H9 (cell line): ENCODE results near the gene RAP1GDS1. TPM values are rescaled to one million over a fixed set of nuclear protein-coding genes. Genes with fewer than 3 reads are reported as not detected.

Experiments
- DNase-seq: peaks from one replicate; pipeline ENCODE4 v3.0.0-alpha.2; 2017
- H2AFZ ChIP-seq: one replicate; pipeline ENCODE4 v1.6.1; 2013; ENCODE audit warnings: mild to moderate bottlenecking, low read length, control low read depth, moderate library complexity
- H2AK5ac ChIP-seq: 2 replicates; pipeline ENCODE4 v1.6.1; 2013; ENCODE audit warnings: low read length, control low read depth, mixed read lengths; ENCODE audit not compliant: insufficient read length
- H2BK120ac ChIP-seq: one replicate; pipeline ENCODE4 v1.6.1; 2013; ENCODE audit warnings: low read depth, mild to moderate bottlenecking, low read length, control low read depth, inconsistent platforms; ENCODE audit not compliant: poor library complexity, severe bottlenecking
- H2BK12ac ChIP-seq: 2 replicates; pipeline ENCODE4 v1.6.1; 2013; ENCODE audit warnings: low read length, control low read depth, mixed read lengths, low read depth; ENCODE audit not compliant: insufficient read length
- H2BK15ac ChIP-seq: 2 replicates; pipeline ENCODE4 v1.6.1; 2013; ENCODE audit warnings: low read depth, low read length, control low read depth
- H2BK20ac ChIP-seq: one replicate; pipeline ENCODE4 v1.6.1; 2013; ENCODE audit warnings: low read depth, mild to moderate bottlenecking, low read length, control low read depth, inconsistent platforms; ENCODE audit not compliant: poor library complexity, severe bottlenecking
- H2BK5ac ChIP-seq: 2 replicates; pipeline ENCODE4 v1.6.1; 2013; ENCODE audit warnings: low read length, control low read depth, mixed read lengths; ENCODE audit not compliant: insufficient read length
- H3K14ac ChIP-seq: 2 replicates; pipeline ENCODE4 v1.6.1; 2013; ENCODE audit warnings: low read length, control low read depth; ENCODE audit not compliant: insufficient read depth
- H3K18ac ChIP-seq: 2 replicates; pipeline ENCODE4 v1.6.1; 2013; ENCODE audit warnings: low read depth, mild to moderate bottlenecking, mixed read lengths, low read length, control low read depth; ENCODE audit not compliant: insufficient read length
- H3K23ac ChIP-seq: 2 replicates; pipeline ENCODE4 v1.6.1; 2013; ENCODE audit warnings: low read length, control low read depth, mixed read lengths, low read depth; ENCODE audit not compliant: insufficient read length
- H3K23me2 ChIP-seq: 2 replicates; pipeline ENCODE4 v1.6.1; 2013; ENCODE audit warnings: low read depth, mild to moderate bottlenecking, mixed read lengths, low read length, control low read depth; ENCODE audit not compliant: insufficient read length, poor library complexity, severe bottlenecking
- H3K27ac ChIP-seq: 2 replicates; pipeline ENCODE4 v1.5.1; 2013; ENCODE audit warnings: low read length, control low read depth, mixed read lengths, low read depth; ENCODE audit not compliant: insufficient read length
- H3K27me3 ChIP-seq: 2 replicates; pipeline ENCODE4 v1.6.1; 2013; ENCODE audit warnings: low read length, control low read depth, inconsistent platforms; ENCODE audit not compliant: insufficient read depth
- H3K4ac ChIP-seq: 2 replicates; pipeline ENCODE4 v1.6.1; 2013; ENCODE audit warnings: low read depth, mild to moderate bottlenecking, control low read depth, inconsistent platforms, low read length, moderate library complexity
- H3K4me1 ChIP-seq: 2 replicates; pipeline ENCODE4 v1.6.1; 2013; ENCODE audit warnings: low read length, control low read depth, inconsistent platforms; ENCODE audit not compliant: insufficient read depth
- H3K4me2 ChIP-seq: 2 replicates; pipeline ENCODE4 v1.6.1; 2013; ENCODE audit warnings: low read length, control low read depth, mixed read lengths; ENCODE audit not compliant: insufficient read length, insufficient read depth
- H3K56ac ChIP-seq: 2 replicates; pipeline ENCODE4 v1.6.1; 2013; ENCODE audit warnings: low read depth, mild to moderate bottlenecking, mixed read lengths, low read length, control low read depth; ENCODE audit not compliant: insufficient read length
- H3K79me1 ChIP-seq: 2 replicates; pipeline ENCODE4 v1.6.1; 2013; ENCODE audit warnings: low read depth, mild to moderate bottlenecking, moderate library complexity, low read length, control low read depth, inconsistent platforms; ENCODE audit not compliant: insufficient read depth, poor library complexity, severe bottlenecking
- H3K79me2 ChIP-seq: 2 replicates; pipeline ENCODE4 v1.6.1; 2013; ENCODE audit warnings: low read length, control low read depth, inconsistent platforms; ENCODE audit not compliant: insufficient read depth
- H3K9ac ChIP-seq: 2 replicates; pipeline ENCODE4 v1.6.1; 2013; ENCODE audit warnings: low read length, control low read depth, mixed read lengths; ENCODE audit not compliant: insufficient read length; ENCODE audit errors: extremely low read depth
- H3K9me3 ChIP-seq: one replicate; pipeline ENCODE4 v1.6.1; 2013; ENCODE audit warnings: low read depth, low read length, inconsistent platforms; ENCODE audit not compliant: control insufficient read depth
- H3T11ph ChIP-seq: one replicate; pipeline ENCODE4 v1.6.1; 2013; ENCODE audit warnings: mild to moderate bottlenecking, low read length, control low read depth, inconsistent platforms
- H4K20me1 ChIP-seq: one replicate; pipeline ENCODE4 v1.6.1; 2013; ENCODE audit not compliant: control insufficient read depth, insufficient read length, insufficient read depth
- H4K5ac ChIP-seq: 2 replicates; pipeline ENCODE4 v1.6.1; 2013; ENCODE audit warnings: low read depth, mild to moderate bottlenecking, mixed read lengths, low read length, control low read depth; ENCODE audit not compliant: insufficient read length
- H4K8ac ChIP-seq: replicated peaks from 2 replicates; pipeline ENCODE4 v1.6.1; 2013; ENCODE audit warnings: low read length, control low read depth, mixed read lengths, low read depth; ENCODE audit not compliant: insufficient read length
- H4K91ac ChIP-seq: 2 replicates; pipeline ENCODE4 v1.6.1; 2013; ENCODE audit warnings: low read depth, mild to moderate bottlenecking, moderate library complexity, mixed read lengths, low read length, control low read depth; ENCODE audit not compliant: insufficient read length
- H3K27ac Mint-ChIP-seq, 3 experiments: 2 replicates in 2 of 3; 3 replicates in 1 of 3; pipeline ENCODE4 v1.8.0; 2020 to 2021; ENCODE audit warnings: mixed read lengths in 3 of 3, mild to moderate bottlenecking in 1 of 3, moderate library complexity in 1 of 3
- H3K27me3 Mint-ChIP-seq: 2 replicates; pipeline ENCODE4 v1.8.0; 2021; ENCODE audit warnings: low read depth, mild to moderate bottlenecking, moderate library complexity, mixed read lengths
- H3K36me3 Mint-ChIP-seq, 3 experiments: 2 replicates in 2 of 3; 3 replicates in 1 of 3; pipeline ENCODE4 v1.8.0; 2020 to 2021; ENCODE audit warnings: low read depth in 3 of 3, mixed read lengths in 3 of 3; ENCODE audit not compliant: insufficient read depth in 1 of 3
- H3K4me1 Mint-ChIP-seq, 2 experiments: 2 replicates each; pipeline ENCODE4 v1.8.0; 2020; ENCODE audit warnings: mixed read lengths in 2 of 2
- H3K4me3 Mint-ChIP-seq, 2 experiments: 2 replicates in 1 of 2; 3 replicates in 1 of 2; pipeline ENCODE4 v1.8.0; 2020 to 2021; ENCODE audit warnings: mild to moderate bottlenecking in 2 of 2, mixed read lengths in 2 of 2, moderate library complexity in 1 of 2
- H3K9me3 Mint-ChIP-seq, 2 experiments: 2 replicates in 1 of 2; 3 replicates in 1 of 2; pipeline ENCODE4 v1.8.0; 2020; ENCODE audit warnings: mild to moderate bottlenecking in 2 of 2, mixed read lengths in 2 of 2, moderate library complexity in 1 of 2
- WGBS: extraction: QIAGEN DNeasy Blood & Tissue Kit; methylation state at CpG from one replicate; pipeline ENCODE4 v1.1.7; 2013; ENCODE audit warnings: missing lambda C conversion rate, low lambda C conversion rate, mixed read lengths; ENCODE audit not compliant: insufficient read length; ENCODE audit errors: extremely low coverage; 5-methylcytosine and 5-hydroxymethylcytosine counted together
- total RNA-seq: library from RNA; stranded (reverse); gene quantifications from 2 replicates; pipeline ENCODE4 v1.2.1, GENCODE V29; 2021
- TF ChIP-seq, protein P1 (sequence below): fragments of 200-600 bp; sonication (generic); conservative IDR thresholded peaks from 3 replicates; pipeline ENCODE4 v1.8.0; 2021; ENCODE audit warnings: antibody characterized with exemption, mild to moderate bottlenecking

The RAP1GDS1 gene
- total RNA-seq, 1 experiment from 2014 or later: 25.2 TPM

DNA sequence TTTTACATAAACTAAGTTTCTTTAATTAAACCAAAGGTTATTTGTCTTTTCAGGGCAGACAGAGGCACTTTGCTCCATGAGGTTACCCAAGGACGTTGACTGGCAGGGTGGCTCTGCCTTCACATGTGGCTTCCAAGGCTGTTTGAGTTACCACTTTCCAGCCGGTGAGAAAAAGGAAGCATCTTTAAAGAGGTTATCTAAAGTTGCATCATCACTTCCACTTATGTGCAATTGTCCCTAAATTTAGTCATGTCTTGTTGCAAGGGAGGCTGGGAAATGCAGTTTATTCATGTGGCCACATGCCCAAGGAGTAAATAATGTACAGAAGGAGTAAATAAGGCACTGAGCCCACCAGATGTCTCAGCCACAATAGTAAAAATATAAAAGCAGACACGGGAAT, 29.0 kb upstream of the RAP1GDS1 start:
- H3K36me3 Mint-ChIP-seq: no peaks in the 10 kb centered on the region
- Histone ChIP-seq H3K27ac (no peak overlapping the region), H3K9ac (no peak overlapping the region), H3K27me3 (no peaks in the 10 kb centered on the region), H3K4ac (no peak overlapping the region), H3K79me1 (no peaks in the 10 kb centered on the region), H2BK5ac (no peak overlapping the region), H3K4me1 (no peaks in the 10 kb centered on the region), H3K18ac (no peak overlapping the region), H3K23ac (no peak overlapping the region), H3K9me3 (no peaks in the 10 kb centered on the region), H4K91ac (no peak overlapping the region), H2BK15ac (no peak overlapping the region), H2AK5ac (no peak overlapping the region), H4K8ac (no peak overlapping the region), H2BK20ac (no peak overlapping the region), H3K14ac (no peak overlapping the region), H3K23me2 (no peaks in the 10 kb centered on the region), H4K5ac (no peak overlapping the region), H2BK12ac (no peak overlapping the region), H4K20me1 (no peaks in the 10 kb centered on the region), H2BK120ac (no peak overlapping the region), H3T11ph (no peak overlapping the region), H3K79me2 (no peaks in the 10 kb centered on the region), H3K56ac (no peak overlapping the region), H3K4me2 (no peak overlapping the region), H2AFZ (no peak overlapping the region)
- H3K4me3 Mint-ChIP-seq: no peak overlapping the region
- no peak overlapping the region for H3K27ac Mint-ChIP-seq
- no peak for DNase-seq
- no peaks in the 10 kb centered on the region for H3K9me3 Mint-ChIP-seq
- TF ChIP-seq, protein P1, sequence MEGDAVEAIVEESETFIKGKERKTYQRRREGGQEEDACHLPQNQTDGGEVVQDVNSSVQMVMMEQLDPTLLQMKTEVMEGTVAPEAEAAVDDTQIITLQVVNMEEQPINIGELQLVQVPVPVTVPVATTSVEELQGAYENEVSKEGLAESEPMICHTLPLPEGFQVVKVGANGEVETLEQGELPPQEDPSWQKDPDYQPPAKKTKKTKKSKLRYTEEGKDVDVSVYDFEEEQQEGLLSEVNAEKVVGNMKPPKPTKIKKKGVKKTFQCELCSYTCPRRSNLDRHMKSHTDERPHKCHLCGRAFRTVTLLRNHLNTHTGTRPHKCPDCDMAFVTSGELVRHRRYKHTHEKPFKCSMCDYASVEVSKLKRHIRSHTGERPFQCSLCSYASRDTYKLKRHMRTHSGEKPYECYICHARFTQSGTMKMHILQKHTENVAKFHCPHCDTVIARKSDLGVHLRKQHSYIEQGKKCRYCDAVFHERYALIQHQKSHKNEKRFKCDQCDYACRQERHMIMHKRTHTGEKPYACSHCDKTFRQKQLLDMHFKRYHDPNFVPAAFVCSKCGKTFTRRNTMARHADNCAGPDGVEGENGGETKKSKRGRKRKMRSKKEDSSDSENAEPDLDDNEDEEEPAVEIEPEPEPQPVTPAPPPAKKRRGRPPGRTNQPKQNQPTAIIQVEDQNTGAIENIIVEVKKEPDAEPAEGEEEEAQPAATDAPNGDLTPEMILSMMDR: no peak
- H3K4me1 Mint-ChIP-seq: peaks cover under 1 to 1% of the 10 kb centered on the region in 2 experiments; a peak in 1 of 4 replicates
- H3K27me3 Mint-ChIP-seq: no peaks in the 10 kb centered on the region
- WGBS: no CpG with 5 or more reads among the region's 3 CpGs
